GM12878 (cell line): ENCODE results near the gene ZNF839. TPM values are rescaled to one million over a fixed set of nuclear protein-coding genes. Genes with fewer than 3 reads are reported as not detected.
"Not testable (repeated sequence)": the region's sequence is repeated elsewhere in the genome, so short reads cannot be mapped to it uniquely, and the experiment has no call there.

Experiments
- ATAC-seq: fragments of 200-7000 bp; cut with Tn5 transposase; 3 replicates; pipeline ENCODE4 v1.9.1; 2020; ENCODE audit warnings: mild to moderate bottlenecking, moderate library complexity
- BruUV-seq: library from RNA; stranded (reverse); fragments of 400-500 nt; replicated peaks from 2 replicates; lab custom pipeline; 2021; lab: Mats Ljungman, UMichigan
- CTCF ChIA-PET: fragments of 300-600 bp; sonication (Branson Sonifier 250); formaldehyde crosslinking; extraction: SDS; loops from one replicate; lab custom pipeline; 2021; ENCODE audit warnings: inconsistent platforms; lab: Yijun Ruan, JAX
- POLR2A ChIA-PET: fragments of 350-600 bp; formaldehyde crosslinking; extraction: SDS; loops from one replicate; lab custom pipeline; 2021; ENCODE audit warnings: inconsistent platforms; lab: Charles Lee
- RAD21 ChIA-PET: fragments of 300-600 bp; sonication (Branson Sonifier 250); formaldehyde crosslinking; loops from one replicate; lab custom pipeline; 2023; ENCODE audit warnings: antibody characterized with exemption; ENCODE audit not compliant: unreplicated experiment; lab: Charles Lee
- SMC1A ChIA-PET: fragments of 300-600 bp; sonication (Branson Sonifier 250); formaldehyde crosslinking; loops from one replicate; lab custom pipeline; 2023; ENCODE audit not compliant: unreplicated experiment, uncharacterized antibody; lab: Charles Lee
- DNase-seq: peaks from one replicate; pipeline ENCODE4 v3.0.0-alpha.2; 2011; ENCODE audit warnings: low read depth, low spot score
- FAIRE-seq: peaks from 3 replicates; lab custom pipeline; 2011; peaks lifted over from hg19 to GRCh38; lab: Jason Lieb, UNC
- H2AFZ ChIP-seq: 2 replicates; pipeline ENCODE4 v1.6.0; 2011; ENCODE audit warnings: low read depth, low read length, control low read depth; ENCODE audit not compliant: control insufficient read depth
- H3K27ac ChIP-seq: 2 replicates; pipeline ENCODE4 v1.5.1; 2011; ENCODE audit warnings: control low read depth; ENCODE audit not compliant: control insufficient read depth, insufficient read depth
- H3K27me3 ChIP-seq, 2 experiments: replicated peaks in 1 of 2; 2 replicates each; pipeline versions ENCODE4 v1.6.0 to v1.6.1; 2011; ENCODE audit warnings: low read length in 1 of 2; ENCODE audit not compliant: control insufficient read depth in 2 of 2, insufficient read depth in 2 of 2
- H3K36me3 ChIP-seq, 2 experiments: 2 replicates each; pipeline ENCODE4 v1.5.1; 2011; ENCODE audit warnings: low read length in 1 of 2; ENCODE audit not compliant: control insufficient read depth in 2 of 2, insufficient read depth in 2 of 2
- H3K4me1 ChIP-seq: 2 replicates; pipeline ENCODE4 v1.6.1; 2011; ENCODE audit warnings: mild to moderate bottlenecking, low read length, moderate library complexity, mixed read lengths; ENCODE audit not compliant: control insufficient read depth, insufficient read depth
- H3K4me2 ChIP-seq: 2 replicates; pipeline ENCODE4 v1.6.0; 2011; ENCODE audit warnings: control low read depth; ENCODE audit not compliant: control insufficient read depth, insufficient read depth
- H3K4me3 ChIP-seq: fragments of 200-600 bp; sonication (generic); 2 replicates; pipeline ENCODE4 v1.5.1; 2016
- H3K79me2 ChIP-seq: 2 replicates; pipeline ENCODE4 v1.6.0; 2011; ENCODE audit warnings: low read length; ENCODE audit not compliant: control insufficient read depth, insufficient read depth
- H3K9ac ChIP-seq: 2 replicates; pipeline ENCODE4 v1.8.0; 2011; ENCODE audit warnings: low read length, control low read depth, mixed read lengths; ENCODE audit not compliant: control insufficient read depth, insufficient read depth
- H3K9me3 ChIP-seq: replicated peaks from 3 replicates; pipeline ENCODE4 v1.5.1; 2011; ENCODE audit warnings: mild to moderate bottlenecking, low read length; ENCODE audit not compliant: control insufficient read depth, insufficient read depth
- H4K20me1 ChIP-seq: 2 replicates; pipeline ENCODE4 v1.6.0; 2011; ENCODE audit not compliant: control insufficient read depth, insufficient read depth
- CBFB ChIP-seq: IDR thresholded peaks from 2 replicates; pipeline ENCODE4 v1.6.1; 2016; ENCODE audit warnings: antibody characterized with exemption, low read depth
- GABPA ChIP-seq: IDR thresholded peaks from 2 replicates; pipeline ENCODE4 v1.6.1; 2014; ENCODE audit warnings: antibody characterized with exemption, low read depth, mild to moderate bottlenecking, inconsistent platforms
- NFYB ChIP-seq: IDR thresholded peaks from 2 replicates; pipeline ENCODE4 v1.6.1; 2011; ENCODE audit warnings: low read depth, mild to moderate bottlenecking, low read length, improper control_type of control experiment, moderate library complexity; ENCODE audit not compliant: insufficient read depth
- WGBS: methylation state at CpG from one replicate; pipeline ENCODE4 v1.1.6; 2016; ENCODE audit warnings: low lambda C conversion rate; ENCODE audit not compliant: insufficient replicate concordance, insufficient coverage; ENCODE audit errors: missing lambda C conversion rate; 5-methylcytosine and 5-hydroxymethylcytosine counted together
- in situ Hi-C: fragments of 300-500 bp; cut with MboI; formaldehyde crosslinking; loops from 9 replicates; pipeline ENCODE4 v1.14.3; 2018; ENCODE audit warnings: mixed read lengths
- intact Hi-C: fragments of 100-400 bp; cut with micrococcal nuclease; formaldehyde crosslinking; loops from one replicate; pipeline ENCODE4 v1.14.2; 2022; ENCODE audit not compliant: unreplicated experiment
- polyA plus RNA-seq, 11 experiments: library from polyadenylated mRNA; depleted of rRNA in 4 of 11; unstranded in 6 of 11; stranded (reverse) in 5 of 11; fragments of >200 nt; fragmentation: Nextera tagmentation in 4 of 11; fragmentation: Illumina TruSeq in 1 of 11; extraction: Ambion mirVana in 4 of 11; extraction: Trizol in 1 of 11; gene quantifications; 1 replicate in 1 of 11; 2 replicates in 10 of 11; pipeline versions ENCODE4 v1.2.1 to v1.2.3, GENCODE V29; 2011 to 2016; ENCODE audit warnings: inconsistent platforms in 2 of 11, missing spikeins in 2 of 11, low read depth in 1 of 11
- total RNA-seq, 4 experiments: library from RNA; depleted of rRNA in 3 of 4; stranded (reverse); fragments of >200 nt in 3 of 4; fragmentation: Illumina TruSeq in 1 of 4; extraction: Trizol in 1 of 4; gene quantifications; 2 replicates each; pipeline versions ENCODE4 v1.2.1 to v1.2.3, GENCODE V29; 2013 to 2021

ZNF839 gene
- total and polyA plus RNA-seq, 10 of the 15 experiments (the other 5 are each of a cell fraction or from before 2014, with no cell fraction given) = 1.4 to 14.4 (median 8.6) TPM

DNA sequence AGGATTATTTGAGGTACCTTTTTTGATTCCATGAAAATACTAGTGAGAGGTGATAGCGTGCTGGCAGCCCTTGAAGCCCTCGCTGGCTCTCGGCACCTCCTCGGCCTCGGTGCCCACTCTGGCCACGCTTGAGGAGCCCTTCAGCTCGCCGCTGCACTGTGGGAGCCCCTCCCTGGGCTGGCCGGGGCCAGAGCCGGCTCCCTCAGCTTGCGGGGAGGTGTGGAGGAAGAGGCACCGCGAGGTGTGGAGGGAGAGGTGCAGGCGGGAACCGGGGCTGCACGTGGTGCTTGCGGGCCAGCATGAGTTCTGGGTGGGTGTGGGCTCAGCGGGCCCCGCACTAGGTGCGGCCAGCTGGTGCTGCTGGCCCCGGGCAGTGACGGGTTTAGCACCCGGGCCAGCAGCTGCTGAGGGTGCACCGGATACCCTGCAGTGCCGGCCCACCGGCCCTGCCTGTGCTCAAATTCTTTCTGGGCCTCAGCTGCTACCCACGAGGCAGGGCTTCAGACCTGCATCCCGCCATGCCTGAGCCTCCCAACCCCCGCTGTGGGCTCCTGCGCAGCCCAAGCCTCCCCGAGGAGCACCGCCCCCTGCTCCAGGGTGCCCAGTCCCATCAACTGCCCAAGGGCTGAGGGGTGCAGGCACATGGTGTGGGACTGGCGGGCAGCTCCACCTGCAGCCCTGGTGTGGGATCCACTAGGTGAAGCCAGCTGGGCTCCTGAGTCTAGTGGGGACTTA lies 21.9 kb upstream of the ZNF839 start:
- no peak overlapping the region for H3K27ac ChIP-seq
- intact Hi-C loops (no loop called here), in situ Hi-C loops (no loop called here)
- H3K4me1 ChIP-seq = no peaks in the 10 kb centered on the region
- CTCF ChIA-PET = interaction anchor here (1.1 kb wide), 1 partner anchor 16 kb away, joined by 4 read pairs; no protein-coding TSS in a partner anchor
- DNase-seq = no peak
- no peaks in the 10 kb centered on the region for H4K20me1 ChIP-seq
- no peak for FAIRE-seq
- no peak for TF ChIP-seq GABPA
- TF ChIP-seq CBFB = no peak
- POLR2A ChIA-PET = no interaction called here
- WGBS = 69% methylated on average over 29 of the region's 33 CpGs
- H3K9me3 ChIP-seq = no peaks in the 10 kb centered on the region; the same call in 2 of the 3 replicates
- RAD21 ChIA-PET = no interaction called here
- no peaks in the 10 kb centered on the region for H3K36me3 ChIP-seq
- no peak overlapping the region for H3K4me3 ChIP-seq
- SMC1A ChIA-PET = interaction anchor here (0.6 kb wide), 1 partner anchor 11 kb away, joined by 3 read pairs; no protein-coding TSS in a partner anchor
- no peaks in the 10 kb centered on the region for H3K79me2 ChIP-seq
- no peak overlapping the region for H2AFZ ChIP-seq
- H3K27me3 ChIP-seq = no peaks in the 10 kb centered on the region
- no peak overlapping the region for H3K4me2 ChIP-seq
- ATAC-seq = no peak
- no peak overlapping the region for H3K9ac ChIP-seq
- BruUV-seq = no TSS peak

DNA sequence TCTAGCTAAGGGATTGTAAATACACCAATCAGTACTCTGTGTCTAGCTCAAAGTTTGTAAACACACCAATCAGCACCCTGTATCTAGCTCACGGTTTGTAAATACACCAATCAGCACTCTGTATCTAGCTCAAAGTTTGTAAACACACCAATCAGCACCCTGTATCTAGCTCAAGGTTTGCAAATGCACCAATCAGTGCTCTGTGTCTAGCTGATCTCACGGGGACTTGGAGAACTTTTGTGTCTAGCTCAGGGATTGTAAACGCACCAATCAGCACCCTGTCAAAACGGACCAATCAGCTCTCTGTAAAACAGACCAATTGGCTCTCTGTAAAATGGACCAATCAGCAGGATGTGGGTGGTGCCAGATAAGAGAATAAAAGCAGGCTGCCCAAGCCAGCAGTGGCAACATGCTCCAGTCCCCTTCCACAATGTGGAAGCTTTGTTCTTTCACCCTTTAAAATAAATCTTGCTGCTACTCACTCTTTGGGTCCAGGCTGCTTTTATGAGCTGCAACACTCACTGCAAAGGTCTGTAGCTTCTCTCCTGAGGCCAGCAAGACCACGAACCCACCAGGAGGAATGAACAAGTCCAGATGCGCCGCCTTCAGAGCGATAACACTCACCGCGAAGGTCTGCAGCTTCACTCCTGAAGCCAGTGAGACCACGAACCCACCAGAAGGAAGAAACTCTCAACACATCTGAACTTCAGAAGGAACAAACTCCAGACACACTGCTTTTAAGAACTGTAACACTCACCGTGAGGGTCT lies 21.1 kb upstream of the ZNF839 start:
- H2AFZ ChIP-seq, H3K9ac ChIP-seq, intact Hi-C loops, H3K4me3 ChIP-seq, H4K20me1 ChIP-seq, H3K36me3 ChIP-seq, H3K27me3 ChIP-seq, H3K27ac ChIP-seq, H3K4me2 ChIP-seq, H3K4me1 ChIP-seq, in situ Hi-C loops, ATAC-seq, DNase-seq, POLR2A ChIA-PET, BruUV-seq, FAIRE-seq, H3K79me2 ChIP-seq, H3K9me3 ChIP-seq: not testable (repeated sequence)
- TF ChIP-seq NFYB = peak; percentile 63; the same call in 1 of the 2 replicates
- CTCF ChIA-PET = interaction anchor here (1.1 kb wide), 1 partner anchor 16 kb away, joined by 4 read pairs; no protein-coding TSS in a partner anchor
- WGBS = 64% methylated on average over 12 of the region's 12 CpGs
- RAD21 ChIA-PET = interaction anchor here (0.6 kb wide), 1 partner anchor 15 kb away, joined by 3 read pairs; no protein-coding TSS in a partner anchor
- SMC1A ChIA-PET = interaction anchor here (0.6 kb wide), 1 partner anchor 10 kb away, joined by 3 read pairs; no protein-coding TSS in a partner anchor
